HG03469 (cell line): ENCODE measurements around the gene OXCT1.

ENCODE experiments used
- ATAC-seq: cut with Tn5 transposase; IDR thresholded peaks from one replicate; pipeline ENCODE4 v1.9.1; 2021; ENCODE audit warnings: mild to moderate bottlenecking, moderate library complexity, moderate number of reproducible peaks; ENCODE audit not compliant: unreplicated experiment

Gene OXCT1

GRCh38 chr5:41869724-41870626 is at the start of gene OXCT1:
OXCT1 (minus strand) TSS chr5:41870425; CDS start chr5:41870358, 67 bp downstream.
- ATAC-seq, result peak; percentile 95

DNA sequence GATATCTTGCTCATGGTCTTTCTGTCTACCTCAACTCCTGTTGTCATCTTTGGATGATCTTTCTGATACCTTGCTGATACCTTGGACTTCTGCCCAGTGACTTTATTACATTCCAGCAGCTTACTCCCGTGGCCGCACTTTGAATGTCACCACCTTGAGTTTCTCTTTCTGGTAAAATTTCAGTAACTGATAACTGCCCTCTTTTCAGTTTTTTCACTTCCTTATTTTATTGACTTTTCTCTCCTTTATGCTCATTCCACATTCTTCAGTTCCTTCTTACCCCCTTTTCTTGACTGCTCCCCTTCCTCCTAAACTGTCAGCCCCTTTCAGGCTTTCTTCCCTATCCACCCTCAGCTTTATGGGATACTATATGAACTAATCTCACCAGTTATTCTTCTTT is 47.9 kb upstream of the OXCT1 start:
- ATAC-seq, result no peak

GRCh38 chr5:41908374-41909079 is 38.3 kb upstream of the OXCT1 start:
- ATAC-seq, result no peak

DNA sequence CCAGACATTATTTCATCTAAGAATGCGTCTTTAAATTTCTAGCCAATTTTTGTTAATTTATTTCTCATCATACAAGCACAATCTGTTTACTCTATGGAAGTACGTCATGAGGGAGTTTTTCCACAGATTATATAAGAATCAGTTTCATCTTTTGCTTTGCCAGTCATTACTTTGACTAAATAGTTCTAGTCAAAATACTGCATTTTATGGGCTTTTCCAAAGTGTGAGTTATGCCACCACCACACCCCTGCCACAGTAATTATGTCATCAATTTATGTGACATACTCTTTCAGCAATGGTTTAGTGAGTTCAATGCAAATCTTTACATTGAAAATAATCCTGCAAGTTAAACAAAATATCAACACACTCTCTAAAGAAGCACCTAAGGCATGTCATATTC is 35.9 kb upstream of the OXCT1 start:
- no peak for ATAC-seq

DNA sequence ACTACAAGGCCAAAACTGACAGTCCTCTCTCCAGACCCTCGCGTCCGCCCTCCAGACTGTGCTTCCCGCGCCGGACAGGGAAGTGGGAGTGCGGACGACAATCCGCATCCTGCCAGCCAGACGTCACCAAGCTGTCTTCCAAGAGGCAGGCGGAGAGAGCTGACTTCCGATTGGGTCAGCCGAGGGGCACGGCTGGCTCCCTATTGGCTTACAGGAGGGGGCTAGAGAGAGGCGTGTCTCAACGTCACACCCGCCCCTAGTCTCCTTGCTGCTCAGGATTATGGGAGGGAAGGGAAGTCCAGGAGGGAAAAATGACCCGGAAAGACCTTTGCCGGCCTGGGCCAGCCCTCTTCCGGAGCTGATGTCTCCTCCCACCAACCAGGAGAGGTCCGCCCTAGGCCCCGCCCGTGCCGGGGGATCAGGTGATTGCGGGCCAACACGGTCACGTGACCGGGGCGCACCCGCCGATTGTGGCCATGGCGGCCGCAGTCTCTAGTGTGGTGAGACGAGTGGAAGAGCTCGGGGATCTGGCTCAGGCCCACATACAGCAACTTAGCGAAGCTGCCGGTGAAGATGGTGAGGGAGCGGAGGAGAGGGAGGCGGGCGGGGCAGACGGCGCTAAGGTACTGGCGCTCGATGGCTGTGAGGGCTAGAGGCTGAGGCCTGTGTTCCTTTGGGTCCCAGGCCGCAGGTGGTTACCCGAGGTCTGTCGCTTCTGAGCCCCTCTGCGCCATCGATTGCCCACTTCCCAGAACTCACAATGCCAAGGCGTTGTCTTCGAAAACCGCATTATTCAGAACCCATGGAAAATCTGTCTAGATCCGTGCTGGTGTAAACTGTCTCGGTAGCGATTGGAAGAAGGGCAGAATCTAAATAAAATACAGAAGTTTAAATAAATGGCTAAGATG is 33.9 kb upstream of the OXCT1 start, which contains the start of gene RIMOC1:
RIMOC1 (plus strand) TSS at position 453 of the 908 bp plus-strand sequence; CDS start at position 477, 24 bp downstream.
- ATAC-seq, result peak; percentile 98

- ATAC-seq, result no peak
Measured at GRCh38 chr5:41903382-41903891, 33.2 kb upstream of the OXCT1 start.

GRCh38 chr5:41896230-41896629 is 26.0 kb upstream of the OXCT1 start:
- ATAC-seq, result no peak

DNA sequence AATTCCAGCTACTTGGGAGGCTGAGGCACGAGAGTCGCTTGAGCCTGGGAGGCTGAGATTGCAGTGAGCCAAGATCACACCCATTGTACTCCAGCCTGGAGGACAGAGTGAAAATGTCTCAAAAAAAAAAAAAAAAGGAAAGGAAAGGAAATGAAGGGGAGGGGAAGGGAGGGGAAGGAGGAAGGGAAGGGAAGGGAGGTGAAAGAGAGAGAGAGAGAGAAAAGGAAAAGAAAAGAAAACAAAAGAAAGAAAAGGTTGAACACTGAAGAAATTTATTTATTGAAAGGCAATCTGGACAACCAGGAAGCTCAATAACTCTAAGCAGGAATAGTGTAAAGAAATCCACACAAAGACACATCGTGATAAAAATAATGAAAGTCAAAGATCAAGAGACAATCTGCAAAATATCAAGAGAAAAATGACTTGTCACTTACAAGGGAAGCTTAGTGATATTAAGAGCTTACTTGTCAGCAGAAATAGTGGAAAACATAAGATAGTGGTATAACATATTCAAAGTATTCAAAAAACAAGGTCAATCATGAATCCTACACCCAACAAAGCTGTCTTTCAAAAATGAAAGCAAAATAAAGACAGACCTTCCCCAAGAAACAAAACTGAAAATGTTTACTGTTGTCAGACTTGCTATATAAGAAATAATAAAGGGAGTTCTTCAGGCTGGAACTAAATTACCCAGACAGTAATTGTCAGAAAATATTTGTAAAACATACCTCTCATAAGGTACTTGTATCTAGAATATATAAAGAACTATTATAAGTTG is 23.0 kb upstream of the OXCT1 start:
- ATAC-seq, result peak; percentile 47

DNA sequence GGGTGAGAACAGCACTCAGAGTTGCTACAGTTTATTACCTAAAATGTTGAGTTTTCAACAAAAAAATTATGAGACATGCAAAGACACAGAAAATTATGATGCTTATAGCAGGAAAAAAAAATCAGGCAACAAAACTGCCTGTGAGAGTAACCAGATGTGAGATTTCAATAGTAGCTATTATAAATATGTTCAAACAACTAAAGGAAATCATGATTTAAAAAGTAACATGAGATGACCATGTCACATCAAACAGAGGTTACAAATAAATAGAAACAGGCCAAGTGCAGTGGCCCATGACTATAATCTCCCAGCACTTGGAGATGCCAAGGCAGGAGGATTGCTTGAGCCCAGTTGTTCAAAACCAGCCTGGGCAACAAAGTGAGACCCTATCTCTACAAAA is 21.8 kb upstream of the OXCT1 start:
- ATAC-seq, result no peak

DNA sequence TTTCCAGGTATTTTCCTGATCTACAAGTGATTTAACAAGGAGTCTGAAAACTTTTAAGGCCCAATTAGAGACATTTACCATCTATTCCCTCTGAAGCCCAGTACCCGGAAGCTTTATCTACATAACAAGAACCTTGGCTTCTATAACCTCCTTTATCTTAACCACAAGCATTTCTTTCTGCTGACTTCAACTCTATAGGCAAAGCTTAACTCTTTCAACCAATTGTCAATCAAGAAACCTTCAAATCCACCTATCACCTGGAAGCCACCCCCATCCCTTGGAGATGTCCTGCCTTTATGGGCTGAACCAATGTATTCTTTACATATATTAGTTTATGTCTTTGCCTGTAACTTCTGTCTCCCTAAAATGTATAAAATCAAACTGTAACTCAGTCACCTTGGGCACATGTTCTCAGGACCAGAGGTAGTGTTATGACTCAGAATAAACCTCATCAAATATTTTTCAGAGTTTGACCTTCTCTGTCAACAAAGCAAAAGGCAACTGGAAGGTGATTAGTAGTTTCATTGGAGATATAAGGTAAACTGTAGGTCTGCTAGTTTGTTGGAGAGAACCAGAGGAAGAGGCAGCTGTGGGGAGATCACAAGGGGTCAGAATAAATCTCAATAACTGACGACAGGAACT is 21.0 kb upstream of the OXCT1 start:
- no peak for ATAC-seq

DNA sequence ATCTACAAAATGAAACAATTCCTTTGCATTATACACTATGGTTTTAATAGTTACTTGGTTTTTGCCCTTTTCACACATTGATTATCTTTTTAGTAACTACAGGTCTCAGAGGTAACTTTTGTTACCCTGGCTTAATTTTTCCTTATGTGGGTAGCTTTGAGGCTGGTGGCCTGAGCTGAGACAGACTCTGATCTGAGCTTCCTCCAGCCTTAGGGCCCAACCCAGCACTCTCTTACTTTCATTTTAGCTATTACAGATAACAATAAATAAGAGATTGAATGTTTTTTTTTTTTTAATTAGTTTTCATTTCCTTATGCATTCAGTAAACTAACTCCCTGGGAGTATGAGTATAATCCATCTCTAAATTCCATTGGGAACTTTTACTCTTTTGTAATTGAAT is 15.1 kb upstream of the OXCT1 start:
- ATAC-seq, result no peak

DNA sequence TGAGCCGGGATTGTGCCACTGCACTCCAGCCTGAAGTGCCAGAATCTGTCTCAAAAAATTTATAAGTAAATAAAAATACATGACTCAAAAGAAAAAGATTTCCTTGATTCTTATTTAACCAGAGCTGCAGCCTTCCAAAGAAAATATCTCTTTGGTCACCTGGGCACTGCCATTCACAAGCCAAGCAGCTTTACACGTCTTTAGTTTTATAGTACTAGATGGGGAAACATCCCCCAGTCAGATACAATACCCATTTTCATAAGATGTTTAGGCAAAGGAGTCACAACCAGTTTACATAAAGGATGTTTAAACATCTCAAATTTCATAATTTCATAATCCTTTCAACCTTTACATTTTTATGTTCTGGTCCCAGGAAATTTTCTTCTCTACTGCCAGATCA is 13.7 kb upstream of the OXCT1 start:
- ATAC-seq, result no peak

GRCh38 chr5:41883243-41883642 is 13.0 kb upstream of the OXCT1 start:
- no peak for ATAC-seq

GRCh38 chr5:41882765-41883164 is 12.5 kb upstream of the OXCT1 start:
- ATAC-seq, result no peak

GRCh38 chr5:41878643-41879478 is 8.6 kb upstream of the OXCT1 start:
- ATAC-seq, result no peak

- ATAC-seq, result no peak
Measured at GRCh38 chr5:41878173-41878572, 7.9 kb upstream of the OXCT1 start.

GRCh38 chr5:41877408-41877807 is 7.2 kb upstream of the OXCT1 start:
- no peak for ATAC-seq

DNA sequence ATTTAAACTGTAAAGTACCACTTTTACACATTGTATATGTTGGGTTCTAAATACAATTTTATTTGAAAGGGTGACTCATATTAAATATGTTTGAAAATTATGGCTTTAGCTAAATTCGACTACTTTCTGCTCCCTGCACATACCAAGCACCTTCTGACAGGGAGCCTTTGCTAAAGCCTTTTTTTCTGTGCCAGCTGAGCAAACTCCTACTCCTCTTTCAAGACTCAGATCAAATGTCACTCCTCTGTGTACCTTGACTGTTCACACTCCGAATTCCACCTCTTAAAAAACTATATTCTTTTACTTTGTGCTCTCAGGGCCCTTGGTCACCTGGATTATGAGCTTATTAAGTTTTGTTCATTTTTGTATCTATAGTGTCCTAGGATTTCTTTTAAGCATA is 6.5 kb upstream of the OXCT1 start:
- ATAC-seq, result no peak

DNA sequence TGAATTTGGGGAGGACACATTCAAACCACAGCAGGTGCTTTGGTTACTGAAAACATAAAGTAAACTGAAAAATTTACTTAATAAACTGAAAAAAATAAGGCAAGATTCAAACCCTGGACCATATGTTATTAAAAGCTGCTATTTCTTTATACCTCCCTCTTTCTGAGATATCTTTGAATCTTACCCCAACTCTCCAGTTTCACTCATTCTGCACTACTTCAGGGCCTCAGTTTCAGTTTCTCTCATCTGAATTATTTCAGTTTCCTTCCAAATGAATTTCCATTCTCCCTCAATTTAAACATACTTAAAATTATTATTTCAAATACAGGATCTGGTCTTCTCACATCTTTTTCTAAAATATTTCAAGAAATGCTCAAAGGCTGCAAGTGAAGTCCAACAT is 4.9 kb upstream of the OXCT1 start:
- ATAC-seq, result no peak
